ENCODE results near the gene FURIN.

DNA sequence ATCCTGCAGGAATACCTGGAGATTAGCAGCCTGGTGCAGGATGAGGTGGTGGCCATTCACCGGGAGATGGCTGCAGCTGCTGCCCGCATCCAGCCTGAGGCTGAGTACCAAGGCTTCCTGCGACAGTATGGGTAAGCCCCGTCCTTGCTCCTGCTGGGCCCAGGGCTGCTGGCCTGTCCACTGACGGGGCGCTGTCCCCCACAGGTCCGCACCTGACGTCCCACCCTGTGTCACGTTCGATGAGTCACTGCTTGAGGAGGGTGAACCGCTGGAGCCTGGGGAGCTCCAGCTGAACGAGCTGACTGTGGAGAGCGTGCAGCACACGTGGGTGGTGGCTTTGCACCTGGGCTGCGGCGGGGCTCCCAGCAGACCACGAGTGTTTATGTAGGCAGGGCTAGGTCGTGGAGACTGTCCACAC is 20.9 kb downstream of the FURIN start:
- TF ChIP-seq, protein P1, sequence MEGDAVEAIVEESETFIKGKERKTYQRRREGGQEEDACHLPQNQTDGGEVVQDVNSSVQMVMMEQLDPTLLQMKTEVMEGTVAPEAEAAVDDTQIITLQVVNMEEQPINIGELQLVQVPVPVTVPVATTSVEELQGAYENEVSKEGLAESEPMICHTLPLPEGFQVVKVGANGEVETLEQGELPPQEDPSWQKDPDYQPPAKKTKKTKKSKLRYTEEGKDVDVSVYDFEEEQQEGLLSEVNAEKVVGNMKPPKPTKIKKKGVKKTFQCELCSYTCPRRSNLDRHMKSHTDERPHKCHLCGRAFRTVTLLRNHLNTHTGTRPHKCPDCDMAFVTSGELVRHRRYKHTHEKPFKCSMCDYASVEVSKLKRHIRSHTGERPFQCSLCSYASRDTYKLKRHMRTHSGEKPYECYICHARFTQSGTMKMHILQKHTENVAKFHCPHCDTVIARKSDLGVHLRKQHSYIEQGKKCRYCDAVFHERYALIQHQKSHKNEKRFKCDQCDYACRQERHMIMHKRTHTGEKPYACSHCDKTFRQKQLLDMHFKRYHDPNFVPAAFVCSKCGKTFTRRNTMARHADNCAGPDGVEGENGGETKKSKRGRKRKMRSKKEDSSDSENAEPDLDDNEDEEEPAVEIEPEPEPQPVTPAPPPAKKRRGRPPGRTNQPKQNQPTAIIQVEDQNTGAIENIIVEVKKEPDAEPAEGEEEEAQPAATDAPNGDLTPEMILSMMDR (IDR thresholded peaks at IDR 0.05), result no peak
- TF ChIP-seq POLR2A (IDR thresholded peaks at IDR 0.05), result no peak

All from tibial nerve (tissue), 3 donors.